OCI-LY7 (cell line): ENCODE data around the gene ANKS1B. TPM values are rescaled to one million over a fixed set of nuclear protein-coding genes. Genes with fewer than 3 reads are reported as not detected.

Source experiments
- BruUV-seq: library from RNA; stranded (reverse); fragments of 400-500 nt; replicated peaks from 2 replicates; lab custom pipeline; 2021; lab: Mats Ljungman, UMichigan
- CTCF ChIA-PET: fragments of 300-600 bp; sonication (Branson Sonifier 250); formaldehyde crosslinking; loops from one replicate; lab custom pipeline; 2022; ENCODE audit warnings: antibody characterized with exemption; ENCODE audit not compliant: unreplicated experiment; lab: Charles Lee
- POLR2A ChIA-PET: fragments of 300-600 bp; sonication (Branson Sonifier 250); formaldehyde crosslinking; loops from one replicate; lab custom pipeline; 2022; ENCODE audit warnings: antibody characterized with exemption; lab: Charles Lee
- DNase-seq: peaks from one replicate; pipeline ENCODE4 v3.0.0-alpha.2; 2015; ENCODE audit warnings: low spot score
- H2AFZ ChIP-seq: fragments of 200-600 bp; sonication (generic), shearing (Covaris generic); 2 replicates; pipeline ENCODE4 v1.6.1; 2014; ENCODE audit warnings: mild to moderate bottlenecking, antibody characterized with exemption, low read length, moderate library complexity
- H3K27ac ChIP-seq: fragments of 200-600 bp; sonication (generic); 2 replicates; pipeline ENCODE4 v1.5.1; 2014; ENCODE audit warnings: mixed run types, low read depth, mild to moderate bottlenecking, moderate library complexity, low read length, inconsistent platforms; ENCODE audit not compliant: poor library complexity, severe bottlenecking
- H3K36me3 ChIP-seq: fragments of 200-600 bp; sonication (generic); 2 replicates; pipeline ENCODE4 v1.6.1; 2014; ENCODE audit warnings: mild to moderate bottlenecking, antibody characterized with exemption, low read length, moderate library complexity, mixed read lengths; ENCODE audit not compliant: insufficient read depth
- H3K4me1 ChIP-seq: fragments of 200-600 bp; sonication (generic); 2 replicates; pipeline ENCODE4 v1.5.1; 2014; ENCODE audit warnings: mild to moderate bottlenecking, low read length; ENCODE audit not compliant: insufficient read depth, poor library complexity, severe bottlenecking
- H3K4me2 ChIP-seq: fragments of 200-600 bp; sonication (generic); 2 replicates; pipeline ENCODE4 v1.6.1; 2014; ENCODE audit warnings: mild to moderate bottlenecking, low read length
- H3K4me3 ChIP-seq: fragments of 200-600 bp; sonication (generic); 2 replicates; pipeline ENCODE4 v1.5.1; 2014; ENCODE audit warnings: mild to moderate bottlenecking, low read depth, low read length; ENCODE audit not compliant: poor library complexity, severe bottlenecking
- H3K79me2 ChIP-seq: fragments of 200-600 bp; sonication (generic); 2 replicates; pipeline ENCODE4 v1.6.1; 2016; ENCODE audit warnings: low read depth, mild to moderate bottlenecking, low read length, moderate library complexity, mixed read lengths; ENCODE audit not compliant: insufficient read depth
- H3K9me2 ChIP-seq: fragments of 200-600 bp; sonication (generic); 2 replicates; pipeline ENCODE4 v1.6.1; 2016; ENCODE audit warnings: mild to moderate bottlenecking, low read length, mixed read lengths; ENCODE audit not compliant: insufficient read depth
- H3K9me3 ChIP-seq: fragments of 200-600 bp; sonication (generic); 2 replicates; pipeline ENCODE4 v1.6.1; 2014; ENCODE audit warnings: mild to moderate bottlenecking, mixed run types, low read length, mixed read lengths
- H4K20me1 ChIP-seq: fragments of 200-600 bp; sonication (generic); 2 replicates; pipeline ENCODE4 v1.6.1; 2014; ENCODE audit warnings: mild to moderate bottlenecking, antibody characterized with exemption, low read length, moderate library complexity, mixed read lengths; ENCODE audit not compliant: insufficient read depth
- EZH2phosphoT487 ChIP-seq: fragments of 200-600 bp; sonication (generic); IDR thresholded peaks from 2 replicates; pipeline ENCODE4 v1.6.1; 2018; ENCODE audit warnings: low read depth, borderline replicate concordance, mild to moderate bottlenecking, mixed run types, antibody characterized with exemption, low read length, moderate library complexity, mixed read lengths
- intact Hi-C: fragments of 100-400 bp; cut with micrococcal nuclease; formaldehyde crosslinking; loops from one replicate; pipeline ENCODE4 v1.10.0; 2022; ENCODE audit not compliant: unreplicated experiment
- total RNA-seq, 2 experiments: library from RNA; depleted of rRNA in 1 of 2; stranded (reverse); fragments of >200 nt in 1 of 2; shearing (Covaris generic) in 1 of 2; gene quantifications; 2 replicates each; pipeline ENCODE4 v1.2.3, GENCODE V29; 2014 to 2022
- TF ChIP-seq, protein P1 (sequence below): fragments of 200-600 bp; sonication (generic); conservative IDR thresholded peaks from 2 replicates; pipeline ENCODE4 v1.5.1; 2014; ENCODE audit warnings: mild to moderate bottlenecking, antibody characterized with exemption, low read length, moderate library complexity, mixed read lengths

ANKS1B gene
- total RNA-seq, 2 experiments from 2014 or later, result 2.9 to 6.0 TPM

DNA sequence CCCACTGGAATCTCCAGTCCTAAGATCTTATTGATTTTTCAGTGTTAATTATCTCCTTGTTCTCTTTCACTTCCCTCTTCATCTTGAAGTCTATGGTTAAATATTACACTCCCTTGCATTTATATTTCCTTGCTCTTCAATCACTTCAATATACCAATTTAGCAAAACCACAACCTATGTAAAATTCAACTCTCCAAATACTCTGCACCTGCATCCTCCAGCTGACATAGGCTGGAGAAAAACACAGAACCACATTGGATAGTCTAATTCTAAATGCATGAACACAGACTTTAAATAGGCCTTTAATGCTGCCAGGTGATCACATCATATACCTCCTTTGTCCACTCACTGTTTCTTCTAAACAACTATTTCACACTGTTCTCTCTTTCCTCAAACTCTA lies 591.0 kb downstream of the ANKS1B start:
- no TSS peak for BruUV-seq
- Histone ChIP-seq H3K9me2 (no peaks in the 10 kb centered on the region), H3K27ac (peak overlapping the region; percentile 99), H3K79me2 (no peaks in the 10 kb centered on the region), H3K4me2 (peak overlapping the region; percentile 58), H4K20me1 (no peaks in the 10 kb centered on the region), H3K36me3 (peaks cover 76% of the 10 kb centered on the region), H3K4me1 (peaks cover 76% of the 10 kb centered on the region), H3K4me3 (peak overlapping the region; percentile 21), H3K9me3 (peaks cover 71% of the 10 kb centered on the region), H2AFZ (no peak overlapping the region)
- POLR2A ChIA-PET, result interaction anchor here (0.7 to 2.2 kb wide), 6 partner anchors 9 to 373 kb away, joined by 3 to 11 read pairs (median 4); no protein-coding TSS in a partner anchor
- DNase-seq, result peak; percentile 97
- no peak for TF ChIP-seq EZH2phosphoT487
- TF ChIP-seq, protein P1, sequence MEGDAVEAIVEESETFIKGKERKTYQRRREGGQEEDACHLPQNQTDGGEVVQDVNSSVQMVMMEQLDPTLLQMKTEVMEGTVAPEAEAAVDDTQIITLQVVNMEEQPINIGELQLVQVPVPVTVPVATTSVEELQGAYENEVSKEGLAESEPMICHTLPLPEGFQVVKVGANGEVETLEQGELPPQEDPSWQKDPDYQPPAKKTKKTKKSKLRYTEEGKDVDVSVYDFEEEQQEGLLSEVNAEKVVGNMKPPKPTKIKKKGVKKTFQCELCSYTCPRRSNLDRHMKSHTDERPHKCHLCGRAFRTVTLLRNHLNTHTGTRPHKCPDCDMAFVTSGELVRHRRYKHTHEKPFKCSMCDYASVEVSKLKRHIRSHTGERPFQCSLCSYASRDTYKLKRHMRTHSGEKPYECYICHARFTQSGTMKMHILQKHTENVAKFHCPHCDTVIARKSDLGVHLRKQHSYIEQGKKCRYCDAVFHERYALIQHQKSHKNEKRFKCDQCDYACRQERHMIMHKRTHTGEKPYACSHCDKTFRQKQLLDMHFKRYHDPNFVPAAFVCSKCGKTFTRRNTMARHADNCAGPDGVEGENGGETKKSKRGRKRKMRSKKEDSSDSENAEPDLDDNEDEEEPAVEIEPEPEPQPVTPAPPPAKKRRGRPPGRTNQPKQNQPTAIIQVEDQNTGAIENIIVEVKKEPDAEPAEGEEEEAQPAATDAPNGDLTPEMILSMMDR, result no peak
- CTCF ChIA-PET, result no interaction called here
- intact Hi-C loops, result loop anchor here (1.0 to 5.0 kb wide), 7 partner anchors 59 to 876 kb away; partner anchors contain the start of gene TMPO

DNA sequence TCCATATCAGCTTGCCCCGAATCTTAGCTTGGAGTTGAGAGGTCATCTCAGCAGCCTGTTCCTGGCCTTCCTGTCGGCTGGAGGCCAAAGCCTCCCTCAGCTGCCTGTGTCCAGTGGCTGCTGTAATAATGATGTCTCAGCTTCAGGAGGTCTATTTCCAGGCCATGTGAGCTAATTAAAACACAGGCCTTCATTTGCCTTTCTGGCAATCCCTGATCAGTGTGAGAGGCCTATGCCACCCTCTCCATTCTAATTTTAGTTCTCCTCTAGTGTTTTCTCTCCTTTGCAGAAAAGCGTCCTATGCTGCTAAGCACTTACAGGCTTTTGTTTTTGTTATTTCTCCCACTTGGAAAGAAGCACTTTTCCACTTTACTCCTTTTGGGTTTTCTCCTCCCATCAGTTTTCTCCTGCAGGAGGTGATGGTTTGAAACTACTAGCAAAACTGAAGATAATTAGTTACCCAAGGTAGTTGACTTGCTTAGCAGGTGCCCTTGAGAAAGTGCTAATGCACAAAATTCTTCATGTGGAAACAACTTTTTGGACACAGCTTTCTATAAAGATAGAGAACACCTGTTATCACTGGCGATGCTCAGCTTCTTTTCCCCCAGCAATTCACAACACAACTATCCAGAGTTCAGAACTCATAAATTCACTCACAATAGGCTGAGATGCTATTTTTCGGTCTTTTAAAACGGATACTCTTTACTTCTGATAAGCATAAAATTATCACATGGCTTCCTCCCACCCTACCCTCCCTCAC lies 592.5 kb downstream of the ANKS1B start:
- peak overlapping the region; percentile 99 for H3K27ac ChIP-seq
- no peak for TF ChIP-seq EZH2phosphoT487
- TF ChIP-seq, protein P1, result no peak
- peak overlapping the region; percentile 57 for H3K4me2 ChIP-seq
- H3K4me3 ChIP-seq, result peak overlapping the region; percentile 10
- no peaks in the 10 kb centered on the region for H3K9me2 ChIP-seq
- ChIA-PET POLR2A (interaction anchor here (0.6 to 2.1 kb wide), 23 partner anchors 10 to 374 kb away, joined by 3 to 8 read pairs (median 4); no protein-coding TSS in a partner anchor), CTCF (interaction anchor here (1.0 to 1.9 kb wide), 3 partner anchors 10 to 267 kb away, joined by 4 to 8 read pairs (median 6); no protein-coding TSS in a partner anchor)
- DNase-seq, result peak; percentile 93
- intact Hi-C loops, result loop anchor here (1.0 to 5.0 kb wide), 9 partner anchors 57 to 875 kb away; partner anchors contain the start of gene TMPO
- peaks cover 74% of the 10 kb centered on the region for H3K36me3 ChIP-seq
- no peaks in the 10 kb centered on the region for H3K79me2 ChIP-seq
- BruUV-seq, result no TSS peak
- H3K4me1 ChIP-seq, result peaks cover 87% of the 10 kb centered on the region
- peaks cover 56% of the 10 kb centered on the region for H3K9me3 ChIP-seq
- peak overlapping the region; percentile 39; the same call in 1 of the 2 replicates for H2AFZ ChIP-seq
- no peaks in the 10 kb centered on the region for H4K20me1 ChIP-seq
